IPS DF 6.9 (cell line): Measurements from ENCODE around the gene ACACA.
"Not testable (repeated sequence)": the region's sequence is repeated elsewhere in the genome, so short reads cannot be mapped to it uniquely, and the experiment has no call there.

ENCODE experiments used
- DNase-seq: peaks from one replicate; pipeline ENCODE4 v3.0.0-alpha.2; 2013; ENCODE audit warnings: low read depth, low spot score
- H3K27ac ChIP-seq: one replicate; pipeline ENCODE4 v1.5.1; 2013; ENCODE audit warnings: low read length, control low read depth
- H3K27me3 ChIP-seq: 2 replicates; pipeline ENCODE4 v1.6.1; 2013; ENCODE audit warnings: mild to moderate bottlenecking, low read length; ENCODE audit not compliant: control insufficient read depth, insufficient read depth
- H3K36me3 ChIP-seq: 2 replicates; pipeline ENCODE4 v1.6.1; 2013; ENCODE audit warnings: low read length; ENCODE audit not compliant: control insufficient read depth, insufficient read depth
- H3K4me1 ChIP-seq: 2 replicates; pipeline ENCODE4 v1.6.1; 2013; ENCODE audit warnings: low read length; ENCODE audit not compliant: control insufficient read depth, insufficient read depth
- H3K4me3 ChIP-seq: 2 replicates; pipeline ENCODE4 v1.5.1; 2013; ENCODE audit warnings: mild to moderate bottlenecking, low read length
- H3K9me3 ChIP-seq: 2 replicates; pipeline ENCODE4 v1.6.1; 2013; ENCODE audit warnings: low read length, inconsistent platforms; ENCODE audit not compliant: control insufficient read depth, insufficient read depth
- WGBS: extraction: QIAGEN DNeasy Blood & Tissue Kit; methylation state at CpG from one replicate; pipeline ENCODE4 v1.1.7; 2013; ENCODE audit warnings: mixed read lengths, missing lambda C conversion rate; ENCODE audit not compliant: insufficient read length, insufficient coverage; 5-methylcytosine and 5-hydroxymethylcytosine counted together

ACACA gene

DNA sequence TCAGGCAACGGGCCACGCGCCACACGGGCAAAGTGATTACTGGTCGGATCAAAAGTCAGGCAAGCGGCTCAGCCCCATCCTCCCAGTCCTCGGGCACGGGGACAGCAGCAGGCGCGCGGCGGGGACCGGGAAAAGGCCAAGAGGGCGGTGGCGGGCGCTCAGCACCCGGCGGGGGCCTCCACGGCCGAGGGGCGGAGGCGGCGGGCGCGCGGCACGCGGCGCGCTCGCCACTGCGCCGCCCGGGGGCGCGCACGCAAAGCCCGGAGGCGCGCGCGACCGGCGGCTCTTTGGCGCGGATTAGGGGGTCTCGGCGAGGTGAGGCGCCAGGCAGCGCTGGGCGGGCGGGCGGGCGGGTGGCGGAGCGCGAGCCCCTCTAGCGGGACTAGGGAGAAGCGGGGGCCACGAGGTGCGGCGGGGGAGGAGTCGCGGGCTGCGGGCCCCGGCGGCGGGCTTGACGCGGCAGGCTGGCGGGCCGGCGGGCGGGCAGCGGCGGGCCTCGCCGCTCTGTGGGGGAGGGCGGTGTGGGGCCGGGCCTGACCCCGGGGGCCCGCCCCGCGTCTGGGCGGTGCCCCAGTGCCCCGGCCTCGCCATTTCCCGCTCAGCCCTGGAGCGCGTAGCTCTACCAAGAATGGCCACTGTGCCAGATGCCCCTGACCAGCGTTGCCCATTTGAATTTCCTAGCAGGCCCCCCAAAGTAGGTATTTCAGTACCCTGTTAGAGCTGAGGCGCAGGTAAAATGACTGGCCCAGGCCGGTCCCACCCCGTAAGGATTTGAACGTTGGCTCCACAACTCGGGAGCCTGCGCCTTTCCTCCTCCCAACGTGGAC, at the start of gene ACACA, which contains the start of gene TADA2A:
Gene ACACA, minus strand, starts transcription at position 202 of the 827 bp plus-strand sequence. CDS start 537 bp downstream, outside the sequence.
Gene TADA2A, plus strand, starts transcription at position 252 of the 827 bp plus-strand sequence. CDS start 4,480 bp downstream, outside the sequence.
- no CpG with 5 or more reads among the region's 98 CpGs for WGBS
- Histone ChIP-seq H3K36me3 (peaks cover 4% of the 10 kb centered on the region; the same call in 1 of the 2 replicates), H3K9me3 (no peaks in the 10 kb centered on the region), H3K27ac (no peak within 1 kb of the TSS), H3K4me1 (no peaks in the 10 kb centered on the region; the same call in 1 of the 2 replicates), H3K27me3 (no peaks in the 10 kb centered on the region), H3K4me3 (peak within 1 kb of the TSS; percentile 88)
- peak; percentile 18 for DNase-seq

- no peak overlapping the region for H3K4me3 ChIP-seq
- H3K9me3 ChIP-seq, result no peaks in the 10 kb centered on the region
- H3K4me1 ChIP-seq, result no peaks in the 10 kb centered on the region
- WGBS, result no CpG with 5 or more reads among the region's 6 CpGs
- no peak for DNase-seq
- no peak overlapping the region for H3K27ac ChIP-seq
- no peaks in the 10 kb centered on the region for H3K36me3 ChIP-seq
- H3K27me3 ChIP-seq, result no peaks in the 10 kb centered on the region
Measured at GRCh38 chr17:37450112-37450511, 43.5 kb upstream of the ACACA start.

GRCh38 chr17:37447641-37448040, 41.0 kb upstream of the ACACA start:
- H3K27ac ChIP-seq, result no peak overlapping the region
- H3K4me3 ChIP-seq, result no peak overlapping the region
- no peaks in the 10 kb centered on the region for H3K4me1 ChIP-seq
- H3K36me3 ChIP-seq, result no peaks in the 10 kb centered on the region
- H3K9me3 ChIP-seq, result no peaks in the 10 kb centered on the region
- no CpG with 5 or more reads among the region's 1 CpG for whole genome bisulfite sequencing
- H3K27me3 ChIP-seq, result no peaks in the 10 kb centered on the region
- no peak for DNase-seq

GRCh38 chr17:37446027-37446426, 39.4 kb upstream of the ACACA start:
- no peaks in the 10 kb centered on the region for H3K4me1 ChIP-seq

DNA sequence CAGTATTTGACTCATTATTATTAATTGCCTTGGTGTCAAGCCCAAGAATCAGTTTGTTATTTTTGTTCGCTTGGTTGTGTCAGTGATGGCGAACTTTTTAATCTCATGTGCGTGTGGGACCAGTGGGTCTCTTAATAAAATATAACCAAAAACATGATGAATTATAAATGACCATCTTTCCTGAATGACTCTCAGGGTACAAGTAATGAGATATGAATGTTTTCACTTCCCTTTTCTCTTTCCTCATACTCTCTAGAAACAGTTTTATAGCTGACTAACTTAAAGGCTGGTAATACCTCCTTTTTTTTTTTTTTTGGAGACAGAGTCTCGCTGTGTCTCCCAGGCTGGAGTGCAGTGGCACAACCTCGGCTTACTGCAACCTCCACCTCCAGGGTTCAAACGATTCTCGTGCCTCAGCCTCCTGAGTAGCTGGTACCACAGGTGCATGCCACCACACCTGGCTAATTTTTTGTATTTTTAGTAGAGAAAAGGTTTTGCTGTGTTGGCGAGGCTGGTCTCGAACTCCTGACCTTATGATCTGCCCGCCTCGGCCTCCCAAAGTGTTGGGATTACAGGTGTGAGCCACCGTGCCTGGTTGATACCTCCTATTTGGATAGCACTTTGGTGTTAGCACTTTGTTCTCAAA, 34.9 kb upstream of the ACACA start:
- not testable (repeated sequence) for H3K27ac ChIP-seq, H3K4me1 ChIP-seq, H3K27me3 ChIP-seq, H3K36me3 ChIP-seq, DNase-seq, H3K4me3 ChIP-seq, H3K9me3 ChIP-seq
- WGBS, result no CpG with 5 or more reads among the region's 12 CpGs

More at GRCh38 chr17:37446027-37446426, 39.4 kb upstream of the ACACA start:
- no peak overlapping the region for H3K4me3 ChIP-seq
- WGBS, result no CpG with 5 or more reads among the region's 4 CpGs
- DNase-seq, result no peak
- no peak overlapping the region for H3K27ac ChIP-seq
- H3K9me3 ChIP-seq, result no peaks in the 10 kb centered on the region
- H3K36me3 ChIP-seq, result no peaks in the 10 kb centered on the region; the same call in 1 of the 2 replicates
- no peaks in the 10 kb centered on the region for H3K27me3 ChIP-seq

GRCh38 chr17:37440424-37440823, 33.8 kb upstream of the ACACA start:
- Histone ChIP-seq H3K36me3 (peaks cover 2% of the 10 kb centered on the region; the same call in 1 of the 2 replicates), H3K4me3 (no peak overlapping the region), H3K27me3 (no peaks in the 10 kb centered on the region), H3K9me3 (no peaks in the 10 kb centered on the region), H3K4me1 (no peaks in the 10 kb centered on the region), H3K27ac (no peak overlapping the region)
- no peak for DNase-seq
- WGBS, result no CpG with 5 or more reads among the region's 2 CpGs

GRCh38 chr17:37438141-37438540, 31.5 kb upstream of the ACACA start:
- Histone ChIP-seq H3K27me3 (no peaks in the 10 kb centered on the region), H3K4me1 (no peaks in the 10 kb centered on the region), H3K27ac (no peak overlapping the region), H3K36me3 (peaks cover 2% of the 10 kb centered on the region; the same call in 1 of the 2 replicates), H3K9me3 (no peaks in the 10 kb centered on the region), H3K4me3 (no peak overlapping the region)
- no peak for DNase-seq
- no CpG with 5 or more reads among the region's 4 CpGs for WGBS

DNA sequence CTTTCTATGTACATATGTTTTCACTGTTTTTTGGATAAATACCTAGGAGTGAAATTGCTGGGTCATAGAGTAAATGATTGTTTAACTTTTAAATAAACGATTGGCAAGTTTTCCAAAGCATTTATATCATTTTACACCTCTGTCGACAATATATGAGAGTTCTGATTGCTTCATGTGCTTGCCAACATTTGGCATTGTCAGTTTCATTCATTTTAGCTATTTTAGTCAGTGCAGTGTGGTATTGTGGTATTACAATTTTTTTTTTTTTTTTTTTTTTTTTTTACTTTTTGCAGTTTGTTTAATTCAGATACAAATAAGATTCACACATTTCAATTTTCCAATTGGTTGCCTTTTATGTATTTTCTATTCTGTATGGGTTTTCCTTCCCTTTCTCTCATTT, 26.0 kb upstream of the ACACA start:
- no peaks in the 10 kb centered on the region for H3K36me3 ChIP-seq
- no peaks in the 10 kb centered on the region for H3K9me3 ChIP-seq
- no peak overlapping the region for H3K27ac ChIP-seq

DNA sequence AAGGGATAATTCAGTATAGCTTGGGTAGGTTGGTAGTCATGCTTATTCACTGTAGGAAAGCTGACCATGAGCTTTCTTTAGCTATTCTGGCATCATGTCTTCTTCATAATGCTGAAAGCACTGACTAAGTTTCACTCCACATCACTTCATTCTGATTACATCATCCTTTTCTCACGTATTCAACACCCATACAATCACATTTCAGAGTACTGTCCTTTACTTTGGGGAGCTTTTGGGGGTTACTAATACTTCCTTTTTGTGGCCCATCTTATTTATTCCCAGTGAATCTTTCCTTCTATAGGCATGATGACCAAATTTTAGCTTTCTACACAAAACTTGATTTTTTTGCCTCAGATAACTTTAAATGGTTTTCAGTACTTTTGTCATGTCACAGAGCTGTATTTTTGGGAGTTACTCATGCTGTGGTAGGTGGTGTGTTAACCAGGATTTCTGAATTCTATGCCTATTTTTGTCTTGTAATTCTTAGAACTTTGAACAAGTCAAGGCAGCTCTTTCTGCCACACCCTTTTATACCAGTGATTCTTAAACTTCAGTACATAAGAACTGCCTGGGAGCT, 23.5 kb upstream of the ACACA start:
- no peak for DNase-seq
- Histone ChIP-seq H3K27me3 (no peaks in the 10 kb centered on the region), H3K4me3 (no peak overlapping the region), H3K9me3 (no peaks in the 10 kb centered on the region), H3K27ac (no peak overlapping the region), H3K4me1 (no peaks in the 10 kb centered on the region), H3K36me3 (peaks cover 4% of the 10 kb centered on the region; the same call in 1 of the 2 replicates)
- 100% methylated on average over 1 of the region's 1 CpG for WGBS

More for the DNA sequence above, 26.0 kb upstream of the ACACA start:
- Histone ChIP-seq H3K27me3 (no peaks in the 10 kb centered on the region), H3K4me1 (no peaks in the 10 kb centered on the region), H3K4me3 (no peak overlapping the region)
- no peak for DNase-seq
- WGBS, result no CpG with 5 or more reads among the region's 2 CpGs

GRCh38 chr17:37429453-37429852, 22.8 kb upstream of the ACACA start:
- peaks cover 4% of the 10 kb centered on the region; the same call in 1 of the 2 replicates for H3K36me3 ChIP-seq
- WGBS, result no CpG with 5 or more reads among the region's 1 CpG
- H3K27me3 ChIP-seq, result no peaks in the 10 kb centered on the region
- no peak overlapping the region for H3K4me3 ChIP-seq
- no peak overlapping the region for H3K27ac ChIP-seq
- H3K4me1 ChIP-seq, result no peaks in the 10 kb centered on the region
- no peaks in the 10 kb centered on the region for H3K9me3 ChIP-seq
- DNase-seq, result no peak
